SK-N-SH (cell line): ENCODE data around the gene R3HDM4.

Experiments
- NRF1 ChIP-seq: IDR thresholded peaks from 2 replicates; pipeline ENCODE4 v1.6.1; 2012; ENCODE audit warnings: low read depth, mild to moderate bottlenecking, low read length
- POLR2AphosphoS5 ChIP-seq: IDR thresholded peaks from 2 replicates; pipeline ENCODE4 v1.6.1; 2012; ENCODE audit warnings: low read depth, low read length
- RAD21 ChIP-seq: IDR thresholded peaks from 2 replicates; pipeline ENCODE4 v1.6.1; 2012; ENCODE audit warnings: mild to moderate bottlenecking, low read length
- RCOR1 ChIP-seq: fragments of 150-350 bp; IDR thresholded peaks from 2 replicates; pipeline ENCODE4 v1.6.1; 2017; ENCODE audit warnings: antibody characterized with exemption, low read length
- SMC3 ChIP-seq: IDR thresholded peaks from 2 replicates; pipeline ENCODE4 v1.6.1; 2012; ENCODE audit warnings: low read depth, low read length, improper control_type of control experiment
- TAF1 ChIP-seq: IDR thresholded peaks from 2 replicates; pipeline ENCODE4 v1.6.1; 2012; ENCODE audit warnings: low read depth, mild to moderate bottlenecking, low read length, moderate library complexity, borderline replicate concordance
- TCF12 ChIP-seq: IDR thresholded peaks from 2 replicates; pipeline ENCODE4 v1.4.0; 2012
- TF ChIP-seq, protein P1 (sequence below): fragments of 200-600 bp; sonication (generic); IDR thresholded peaks from 2 replicates; pipeline ENCODE4 v1.6.1; 2017; ENCODE audit warnings: antibody characterized with exemption, mild to moderate bottlenecking, moderate library complexity

DNA sequence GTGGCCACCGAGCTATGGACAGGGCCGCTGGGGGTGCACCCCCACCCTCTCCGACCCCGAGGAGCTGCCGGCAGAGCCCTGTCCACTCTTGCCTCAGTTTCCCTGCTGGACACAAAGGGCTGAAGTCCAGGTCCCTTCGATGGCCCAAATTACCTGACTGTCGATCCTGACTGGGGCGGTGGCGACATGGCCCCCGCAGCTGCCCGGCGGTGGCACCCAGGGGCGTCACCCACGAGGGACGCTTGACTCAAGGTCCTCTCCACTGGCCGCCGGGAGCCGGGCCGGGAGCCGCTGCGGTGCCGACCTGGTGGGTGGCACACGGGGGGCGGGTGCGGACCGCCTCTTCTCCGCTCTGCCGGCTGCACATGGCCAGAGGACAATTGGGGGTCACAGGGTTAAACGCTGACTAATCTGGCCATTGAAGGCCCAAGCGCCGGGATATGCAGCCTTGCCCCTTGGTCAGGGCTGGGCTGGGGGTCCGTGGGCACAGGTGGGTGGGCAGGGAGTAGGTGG lies 29.2 kb upstream of the R3HDM4 start:
- TF ChIP-seq RCOR1 (no peak), SMC3 (no peak), TAF1 (no peak), NRF1 (no peak), RAD21 (no peak), POLR2AphosphoS5 (no peak), TCF12 (no peak)
- TF ChIP-seq, protein P1, sequence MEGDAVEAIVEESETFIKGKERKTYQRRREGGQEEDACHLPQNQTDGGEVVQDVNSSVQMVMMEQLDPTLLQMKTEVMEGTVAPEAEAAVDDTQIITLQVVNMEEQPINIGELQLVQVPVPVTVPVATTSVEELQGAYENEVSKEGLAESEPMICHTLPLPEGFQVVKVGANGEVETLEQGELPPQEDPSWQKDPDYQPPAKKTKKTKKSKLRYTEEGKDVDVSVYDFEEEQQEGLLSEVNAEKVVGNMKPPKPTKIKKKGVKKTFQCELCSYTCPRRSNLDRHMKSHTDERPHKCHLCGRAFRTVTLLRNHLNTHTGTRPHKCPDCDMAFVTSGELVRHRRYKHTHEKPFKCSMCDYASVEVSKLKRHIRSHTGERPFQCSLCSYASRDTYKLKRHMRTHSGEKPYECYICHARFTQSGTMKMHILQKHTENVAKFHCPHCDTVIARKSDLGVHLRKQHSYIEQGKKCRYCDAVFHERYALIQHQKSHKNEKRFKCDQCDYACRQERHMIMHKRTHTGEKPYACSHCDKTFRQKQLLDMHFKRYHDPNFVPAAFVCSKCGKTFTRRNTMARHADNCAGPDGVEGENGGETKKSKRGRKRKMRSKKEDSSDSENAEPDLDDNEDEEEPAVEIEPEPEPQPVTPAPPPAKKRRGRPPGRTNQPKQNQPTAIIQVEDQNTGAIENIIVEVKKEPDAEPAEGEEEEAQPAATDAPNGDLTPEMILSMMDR = no peak
